Epithelial cell of prostate (primary cell): ENCODE measurements around the gene TMEM131.

Source experiments
- DNase-seq: peaks from one replicate; pipeline ENCODE4 v3.0.0-alpha.2; 2011; ENCODE audit warnings: low read depth, low spot score
- H3K27ac ChIP-seq: fragments of 450-650 bp; 2 replicates; pipeline ENCODE4 v1.5.1; 2017; ENCODE audit warnings: mild to moderate bottlenecking

TMEM131 gene

DNA sequence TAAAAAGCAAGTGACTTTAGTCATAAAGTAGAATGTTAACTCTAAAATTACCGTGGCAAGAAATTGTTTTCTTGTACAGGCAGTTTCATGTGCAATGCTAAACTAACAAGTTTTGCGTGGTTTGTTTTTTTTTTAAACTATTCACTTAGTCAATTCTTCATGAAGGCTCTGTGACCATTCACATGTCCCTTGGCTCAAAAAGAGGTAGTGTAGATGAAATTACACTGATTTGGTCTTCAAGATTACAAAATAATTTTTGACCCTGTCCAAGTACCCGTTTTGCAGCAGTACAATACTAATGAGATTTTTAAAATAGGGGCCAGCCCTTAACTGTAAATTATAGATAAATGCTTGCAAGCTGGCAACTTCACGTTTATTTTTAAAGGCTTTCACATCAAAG is 1.3 kb downstream of the TMEM131 start:
- DNase-seq = no peak
- H3K27ac ChIP-seq = peak overlapping the region; percentile 97

DNA sequence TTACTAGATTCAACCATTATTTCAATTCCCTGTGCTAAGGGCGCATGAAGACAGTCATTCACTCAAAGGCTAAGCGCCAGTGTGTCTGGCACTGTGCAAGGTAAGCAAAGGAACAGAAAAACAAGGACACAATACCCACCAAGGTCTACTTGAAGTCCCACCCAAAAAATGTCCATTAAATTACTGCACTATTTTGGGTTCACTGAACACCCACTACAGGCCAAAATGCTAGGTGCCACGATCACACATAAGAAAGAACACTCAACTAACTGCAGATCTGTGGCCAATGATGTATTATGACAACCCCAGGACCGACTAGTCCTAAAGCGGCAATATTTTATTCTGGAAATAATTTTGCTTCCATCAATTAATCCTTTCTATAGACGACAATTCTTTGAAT is 1.8 kb downstream of the TMEM131 start:
- DNase-seq = no peak
- H3K27ac ChIP-seq = peak overlapping the region; percentile 97

- peak; percentile 20 for DNase-seq
- H3K27ac ChIP-seq = peak overlapping the region; percentile 97
Observed at GRCh38 chr2:97992836-97993825, 2.6 kb downstream of the TMEM131 start.

DNA sequence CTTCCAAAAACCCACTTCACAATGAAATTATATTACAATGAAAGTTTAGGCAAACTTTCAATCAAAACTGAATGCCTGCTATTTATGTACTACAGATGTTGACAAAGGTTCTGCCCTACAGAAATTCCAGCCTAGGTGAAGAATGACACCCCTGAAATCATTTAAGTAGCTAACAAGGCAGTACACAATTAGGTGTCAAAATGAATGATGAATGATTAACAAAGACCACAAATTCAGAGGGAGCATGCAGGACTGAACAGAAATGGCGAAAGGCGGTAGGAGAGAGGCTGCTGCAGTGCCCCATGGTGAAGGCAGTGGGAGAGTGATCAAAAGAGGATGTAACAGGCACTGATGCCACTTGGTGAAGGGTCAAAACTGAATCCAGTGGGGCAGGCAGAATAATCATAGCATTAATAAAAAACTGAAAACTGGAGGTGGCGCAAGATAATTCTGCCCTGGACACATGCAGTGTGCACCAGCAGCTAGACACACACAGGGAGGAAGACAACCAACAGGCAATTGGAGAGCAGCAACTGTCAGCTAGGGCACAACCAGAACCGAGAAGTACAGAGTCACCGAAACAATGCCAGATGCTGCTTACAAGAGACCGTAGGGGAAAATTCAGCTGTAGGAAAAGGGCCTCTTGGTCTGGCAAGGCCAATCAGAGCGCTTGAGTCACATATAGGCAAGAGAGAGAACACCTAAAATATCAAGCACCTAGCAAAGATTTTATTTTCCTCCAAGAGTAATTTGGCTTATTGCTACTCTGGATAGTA is 4.5 kb downstream of the TMEM131 start:
- DNase-seq = no peak
- no peak overlapping the region for H3K27ac ChIP-seq

DNA sequence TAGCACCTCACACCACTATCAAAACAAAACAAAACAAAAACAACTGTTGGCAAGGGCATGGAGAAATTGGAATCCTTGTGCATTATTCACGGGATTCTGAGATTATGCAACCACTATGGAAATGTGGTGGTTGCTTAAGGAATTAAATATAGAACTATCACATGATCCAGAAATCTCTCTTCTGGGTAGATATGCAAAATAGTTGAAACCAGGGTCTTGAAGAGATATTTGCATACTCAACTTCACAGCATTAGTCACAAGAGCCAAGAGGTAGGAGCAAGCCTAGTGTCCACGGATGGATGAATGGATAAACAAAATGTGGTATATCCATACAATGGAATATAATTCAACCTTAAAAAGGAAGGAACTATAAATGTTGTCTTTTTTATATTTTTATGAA is 7.0 kb downstream of the TMEM131 start:
- DNase-seq = no peak
- H3K27ac ChIP-seq = no peak overlapping the region

DNA sequence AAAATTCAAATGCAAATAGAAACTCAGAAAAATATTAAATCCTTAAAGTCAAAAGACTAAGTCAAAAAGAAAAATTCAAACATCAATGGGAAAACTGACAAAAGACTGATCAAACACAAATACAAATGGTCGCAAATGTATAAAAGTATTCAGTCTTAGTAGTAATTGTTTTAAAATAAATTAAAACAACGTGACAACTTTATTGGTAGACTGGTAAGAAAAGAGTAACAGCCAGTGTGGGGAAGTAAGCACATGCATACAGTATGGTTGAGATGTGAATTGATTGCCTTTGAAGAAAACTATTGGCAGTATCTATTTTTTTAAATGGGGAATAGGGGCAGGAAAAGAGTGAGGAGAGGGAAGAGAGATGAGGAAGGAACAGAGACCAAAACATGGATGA is 9.8 kb downstream of the TMEM131 start:
- H3K27ac ChIP-seq = no peak overlapping the region
- DNase-seq = no peak

- H3K27ac ChIP-seq = no peak overlapping the region
- DNase-seq = no peak
Observed at GRCh38 chr2:97983698-97984097, 12.1 kb downstream of the TMEM131 start.

- no peak for DNase-seq
Observed at GRCh38 chr2:97983134-97983533, 12.6 kb downstream of the TMEM131 start.

GRCh38 chr2:97982621-97983020 is 13.1 kb downstream of the TMEM131 start:
- no peak overlapping the region for H3K27ac ChIP-seq
- DNase-seq = no peak

More at GRCh38 chr2:97983134-97983533, 12.6 kb downstream of the TMEM131 start:
- H3K27ac ChIP-seq = no peak overlapping the region

DNA sequence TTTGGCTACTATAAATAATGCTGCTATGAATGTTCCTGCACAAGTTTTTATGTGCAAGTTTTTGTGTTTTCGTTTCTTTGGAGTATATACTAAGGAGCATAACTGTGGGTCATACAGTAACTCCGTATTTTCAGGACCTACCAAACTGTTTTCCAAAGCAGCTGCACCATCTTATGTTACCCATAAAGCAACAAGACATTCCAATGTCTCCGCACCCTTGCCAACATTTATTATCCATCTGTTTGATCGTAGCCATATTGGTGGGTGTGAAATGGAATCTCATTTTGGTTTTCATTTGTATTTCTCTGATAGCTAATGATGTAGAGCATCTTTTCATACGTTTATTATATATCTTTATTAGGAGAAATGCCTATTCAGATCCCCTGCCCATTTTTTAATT is 13.8 kb downstream of the TMEM131 start:
- no peak overlapping the region for H3K27ac ChIP-seq
- DNase-seq = no peak

- H3K27ac ChIP-seq = no peak overlapping the region
- no peak for DNase-seq
Observed at GRCh38 chr2:97979904-97980303, 15.8 kb downstream of the TMEM131 start.

- no peak for DNase-seq
- H3K27ac ChIP-seq = no peak overlapping the region
Observed at GRCh38 chr2:97974471-97974870, 21.3 kb downstream of the TMEM131 start.

GRCh38 chr2:97970293-97971060 is 25.3 kb downstream of the TMEM131 start:
- DNase-seq = no peak

DNA sequence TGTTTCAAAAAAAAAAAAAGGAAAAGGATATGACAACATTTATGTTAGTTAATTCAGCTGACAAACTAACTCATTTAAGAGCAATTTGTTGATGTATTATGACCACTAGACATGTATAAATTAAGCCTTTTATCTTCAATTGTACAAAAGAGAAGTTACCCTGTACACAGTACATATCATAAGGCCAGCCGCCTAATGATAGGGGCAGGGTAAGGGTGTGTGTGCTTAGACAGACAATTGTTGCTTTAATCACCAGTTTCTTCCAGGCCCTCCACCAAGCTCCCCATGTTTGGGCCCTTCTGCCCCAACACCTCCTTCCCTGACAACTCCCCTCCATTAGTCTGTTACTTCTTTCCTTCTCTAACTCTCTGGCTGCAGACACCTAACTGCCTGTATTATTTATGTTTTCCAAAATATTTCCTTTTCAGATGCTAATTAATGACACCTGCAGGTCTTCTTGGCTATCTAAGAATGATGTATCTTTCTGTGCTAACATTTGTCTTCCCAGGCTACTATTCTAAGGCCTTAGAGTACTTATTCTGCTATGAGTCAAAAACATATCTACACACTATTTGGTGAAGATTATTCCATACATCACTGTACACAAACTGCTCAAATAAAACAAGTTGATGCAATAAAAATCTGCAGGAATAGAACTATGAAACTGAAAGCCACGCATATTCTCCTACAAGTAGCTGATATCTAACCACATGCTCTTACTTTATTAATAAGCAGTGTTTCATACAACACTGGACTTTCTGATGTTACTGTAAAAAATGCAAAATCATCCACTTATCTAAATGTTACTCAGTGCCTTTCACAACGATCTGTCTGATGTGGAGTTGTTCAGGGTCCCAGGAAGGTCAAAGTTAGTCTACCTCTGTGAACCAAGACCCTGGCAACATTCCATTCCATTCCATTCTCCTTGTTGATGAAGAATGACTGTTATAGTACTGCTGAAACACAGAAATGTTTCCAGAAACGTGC is 26.4 kb downstream of the TMEM131 start:
- H3K27ac ChIP-seq = no peak overlapping the region
- no peak for DNase-seq

More at GRCh38 chr2:97970293-97971060, 25.3 kb downstream of the TMEM131 start:
- no peak overlapping the region for H3K27ac ChIP-seq

- DNase-seq = no peak
- H3K27ac ChIP-seq = no peak overlapping the region
Observed at GRCh38 chr2:97967931-97968627, 27.7 kb downstream of the TMEM131 start.

DNA sequence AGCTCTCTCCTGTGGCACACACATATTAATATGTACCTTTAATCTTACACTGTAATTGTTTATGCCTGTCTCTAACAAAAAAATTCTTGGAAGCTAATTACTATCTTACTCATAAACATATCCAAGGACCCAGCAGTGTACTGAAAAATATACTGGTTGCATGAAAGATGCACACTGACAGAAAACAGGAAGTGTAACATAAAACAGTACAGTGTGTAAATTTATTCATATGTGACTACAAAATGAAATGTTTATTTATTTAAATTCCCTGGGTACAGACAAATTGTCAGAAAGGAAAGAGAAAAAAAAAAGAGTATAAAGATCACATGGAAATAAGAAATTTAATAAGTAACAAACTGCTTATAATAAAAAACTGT is 28.5 kb downstream of the TMEM131 start:
- peak overlapping the region; percentile 56 for H3K27ac ChIP-seq
- no peak for DNase-seq

DNA sequence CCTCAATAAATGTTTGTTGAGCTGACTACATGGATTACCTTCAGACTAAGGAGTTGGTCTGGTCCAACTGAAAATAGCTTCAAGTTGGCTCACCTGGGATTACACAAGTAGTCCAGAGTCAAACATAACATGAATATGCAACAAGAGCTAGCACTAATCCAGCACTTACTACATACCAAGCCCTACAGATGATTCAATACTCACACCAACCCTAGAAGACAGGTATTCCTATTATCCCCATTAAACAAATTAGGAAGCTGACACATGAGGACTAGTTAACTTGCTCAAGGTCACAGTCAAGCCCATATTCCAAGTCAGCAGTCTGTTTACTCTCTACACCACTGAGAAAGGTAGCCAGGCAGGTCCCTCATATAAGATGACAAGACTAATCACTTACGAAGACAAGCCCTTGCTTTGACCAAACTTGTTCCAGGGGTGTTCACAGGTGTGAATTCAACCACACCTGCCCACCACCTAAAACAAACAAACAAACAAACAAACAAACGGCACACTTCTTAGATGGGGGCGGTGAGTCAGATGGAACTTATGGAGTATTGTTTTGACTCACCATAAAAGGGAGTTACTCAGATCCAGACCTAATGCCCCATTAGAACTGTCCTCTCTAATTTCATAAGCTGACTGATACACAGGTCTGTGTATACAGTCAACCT is 29.1 kb downstream of the TMEM131 start:
- H3K27ac ChIP-seq = peak overlapping the region; percentile 56
- DNase-seq = peak; percentile 66

DNA sequence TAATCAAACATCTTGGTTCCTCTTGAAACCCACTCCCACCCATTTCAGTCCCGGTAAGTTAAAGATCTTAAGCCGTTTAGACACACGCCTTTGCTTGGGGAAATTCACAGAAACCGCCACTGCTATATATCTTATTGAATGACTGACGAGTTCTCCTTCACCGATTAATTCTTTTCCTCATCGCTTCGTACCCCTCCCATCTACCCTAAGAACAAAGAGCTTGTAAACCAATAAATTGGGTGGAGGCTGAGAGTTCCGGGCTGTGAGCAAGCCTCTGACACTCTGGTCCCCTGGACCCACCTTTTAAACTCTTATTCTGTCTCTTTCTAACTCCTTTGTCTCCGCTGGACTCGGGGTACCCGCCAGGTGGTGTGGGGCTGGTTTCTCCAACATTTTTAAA is 30.6 kb downstream of the TMEM131 start:
- H3K27ac ChIP-seq = no peak overlapping the region
- no peak for DNase-seq
